Mucosa of rectum (tissue), 2 donors: ENCODE results near the gene EGLN2.
A peak's percentile ranks its signal among the peaks of the same experiment; 100 is the strongest.

Experiments used
- H3K27ac ChIP-seq, 2 donors: one replicate each; pipeline ENCODE4 v1.7.0; 2013; ENCODE audit warnings: inconsistent platforms in 2 of 2, low read depth in 2 of 2, low read length in 2 of 2
- H3K27me3 ChIP-seq, 2 donors: one replicate each; pipeline ENCODE4 v1.7.0; 2013; ENCODE audit warnings: low read length in 2 of 2; ENCODE audit not compliant: control insufficient read depth in 2 of 2, insufficient read depth in 2 of 2
- H3K36me3 ChIP-seq, 2 donors: one replicate each; pipeline ENCODE4 v1.7.0; 2013; ENCODE audit warnings: low read length in 2 of 2; ENCODE audit not compliant: control insufficient read depth in 2 of 2, insufficient read depth in 2 of 2
- H3K4me1 ChIP-seq, 2 donors: one replicate each; pipeline ENCODE4 v1.7.0; 2013; ENCODE audit warnings: low read length in 2 of 2, mild to moderate bottlenecking in 1 of 2; ENCODE audit not compliant: control insufficient read depth in 2 of 2, insufficient read depth in 2 of 2
- H3K4me3 ChIP-seq, 2 donors: one replicate each; pipeline ENCODE4 v1.7.0; 2013; ENCODE audit warnings: low read length in 2 of 2
- H3K9ac ChIP-seq, 2 donors: one replicate each; pipeline ENCODE4 v1.7.0; 2013; ENCODE audit warnings: low read length in 2 of 2, low read depth in 1 of 2, mild to moderate bottlenecking in 1 of 2
- H3K9me3 ChIP-seq, 2 donors: one replicate each; pipeline ENCODE4 v1.7.0; 2013; ENCODE audit warnings: low read length in 2 of 2; ENCODE audit not compliant: control insufficient read depth in 2 of 2
- donor health status: healthy.
- donor health status: Normal muscosa, but diverticular disease.

The EGLN2 gene

DNA sequence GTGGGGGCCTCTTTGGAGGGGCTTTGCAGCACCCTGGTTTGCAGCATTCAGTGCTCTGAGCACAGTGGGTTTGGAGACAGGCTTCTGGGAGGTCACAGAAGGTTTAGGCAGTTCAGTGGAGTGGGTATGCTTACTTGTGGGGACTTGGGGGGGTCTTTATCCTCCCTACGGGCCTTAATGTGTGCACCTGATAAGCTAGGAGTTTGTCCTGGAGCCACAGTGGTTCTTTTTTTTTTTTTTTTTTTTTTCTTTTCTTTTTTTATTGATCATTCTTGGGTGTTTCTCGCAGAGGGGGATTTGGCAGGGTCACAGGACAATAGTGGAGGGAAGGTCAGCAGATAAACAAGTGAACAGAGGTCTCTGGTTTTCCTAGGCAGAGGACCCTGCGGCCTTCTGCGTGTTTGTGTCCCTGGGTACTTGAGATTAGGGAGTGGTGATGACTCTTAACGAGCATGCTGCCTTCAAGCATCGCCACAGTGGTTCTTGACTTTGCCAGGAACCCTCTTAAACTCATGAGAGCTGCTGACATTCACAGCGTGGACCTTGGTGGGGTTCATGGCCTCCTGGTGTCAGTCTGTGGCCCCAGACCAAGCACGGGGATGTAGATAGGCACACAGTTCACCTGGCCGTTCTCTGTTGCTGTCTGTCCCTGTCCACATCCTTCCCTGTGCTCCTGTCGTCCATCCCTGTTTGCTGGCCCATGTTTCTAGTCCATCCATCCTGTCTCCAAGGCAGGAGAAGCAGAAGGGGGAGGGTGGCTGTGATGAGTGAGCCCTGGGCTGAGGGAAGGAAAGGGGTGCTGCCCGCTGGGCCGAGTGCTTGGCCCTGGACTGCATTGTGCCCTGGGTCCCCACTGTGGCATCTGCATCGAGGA, 2.7 kb downstream of the EGLN2 start:
- Histone ChIP-seq H3K36me3 (peaks cover 13 to 20% of the 10 kb centered on the region in 2 donors), H3K9ac (peak overlapping the region; percentile 38 to 66), H3K4me3 (peak overlapping the region; percentile 48 to 80), H3K9me3 (no peaks in the 10 kb centered on the region), H3K4me1 (peaks cover 76% of the 10 kb centered on the region in 2 donors), H3K27me3 (no peaks in the 10 kb centered on the region), H3K27ac (peak overlapping the region; percentile 85 to 86)

DNA sequence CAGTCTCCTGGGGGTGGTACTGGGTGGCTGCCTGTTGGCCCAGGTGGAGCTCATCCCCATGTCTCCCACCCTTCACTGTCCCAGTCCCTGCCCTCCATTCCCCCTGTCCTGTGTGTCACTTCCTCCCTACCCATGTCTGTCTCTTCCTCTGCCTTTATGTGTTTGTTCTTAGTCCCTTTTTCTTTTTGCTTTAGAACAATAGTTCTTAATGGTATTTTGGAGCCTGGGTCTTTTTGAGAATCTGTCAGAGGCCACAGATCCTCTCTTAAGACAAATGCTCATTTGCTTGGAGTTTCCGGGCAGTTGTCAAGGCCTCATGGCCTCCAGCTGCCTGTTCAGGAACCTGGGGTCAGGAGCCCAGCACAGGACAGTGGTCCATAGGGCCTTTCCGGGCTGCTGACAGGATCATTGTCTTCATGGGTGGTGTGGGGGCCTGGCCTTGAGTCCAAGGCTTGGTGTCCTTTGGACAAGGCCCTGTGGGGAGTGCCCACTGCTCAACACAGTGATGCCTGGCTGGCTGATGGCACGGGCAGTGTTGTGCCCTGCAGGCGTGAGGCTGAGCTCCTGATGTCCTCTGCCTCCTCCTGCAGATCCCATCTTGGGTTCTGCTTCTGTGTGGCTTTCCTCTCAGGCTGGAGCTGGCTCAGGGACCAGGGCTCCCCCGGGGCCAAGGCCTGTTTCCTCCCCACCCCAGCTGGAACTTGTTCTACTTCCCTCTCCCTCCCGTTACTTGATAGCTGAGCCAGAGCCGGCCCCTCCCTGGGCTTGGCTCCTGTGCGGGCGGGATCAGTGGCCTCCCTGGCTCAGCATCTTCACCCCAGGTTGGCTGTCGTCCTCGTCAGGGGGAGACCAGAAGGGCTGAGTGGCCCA, 3.5 kb downstream of the EGLN2 start:
- Histone ChIP-seq H3K4me1 (peaks cover 76 to 81% of the 10 kb centered on the region in 2 donors), H3K9ac (peak overlapping the region; percentile 41 to 66), H3K4me3 (peak overlapping the region; percentile 48 to 51), H3K9me3 (no peaks in the 10 kb centered on the region), H3K36me3 (peaks cover 18 to 25% of the 10 kb centered on the region in 2 donors), H3K27ac (peak overlapping the region; percentile 85 to 86), H3K27me3 (no peaks in the 10 kb centered on the region)

DNA sequence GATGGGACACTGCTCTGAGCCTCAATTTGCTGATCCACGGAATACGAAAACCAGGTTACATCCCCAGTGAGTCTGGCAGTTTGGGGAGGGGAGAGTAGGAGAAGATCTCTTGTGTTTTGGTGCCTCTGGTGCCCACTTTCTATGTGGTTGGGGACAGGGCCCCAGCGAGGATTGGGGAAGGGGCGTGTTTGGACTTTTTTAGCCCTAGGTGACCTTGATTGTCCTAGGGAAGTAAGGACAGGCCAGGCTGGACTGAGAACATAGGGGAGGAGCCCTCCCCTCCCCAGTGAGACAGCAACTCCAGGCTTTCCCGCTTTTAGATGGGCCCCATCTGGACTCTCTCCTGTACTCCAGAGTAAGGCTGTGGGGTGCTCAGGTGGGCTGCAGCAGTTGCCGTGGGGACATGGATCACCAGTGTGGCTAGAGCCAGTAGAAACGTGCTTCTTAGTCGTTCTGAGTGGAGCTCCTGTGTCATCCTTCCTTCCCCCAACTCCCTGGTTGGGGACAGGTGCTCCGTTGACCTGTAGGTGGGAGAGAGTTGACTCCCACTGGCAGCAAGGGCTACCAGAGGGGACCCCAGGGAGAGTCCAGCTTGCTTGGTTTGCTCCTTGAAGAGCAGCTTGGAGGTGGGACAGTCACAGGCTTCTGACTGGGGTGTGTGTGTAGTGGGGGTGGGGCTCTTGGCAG, 4.3 kb downstream of the EGLN2 start:
- no peaks in the 10 kb centered on the region for H3K9me3 ChIP-seq
- H3K4me3 ChIP-seq: peak overlapping the region in 1 of 2 donors; percentile 51
- peak overlapping the region; percentile 38 to 66 for H3K9ac ChIP-seq
- H3K27ac ChIP-seq: peak overlapping the region; percentile 85 to 86
- peaks cover 70 to 73% of the 10 kb centered on the region in 2 donors for H3K4me1 ChIP-seq
- H3K36me3 ChIP-seq: peaks cover 25 to 33% of the 10 kb centered on the region in 2 donors
- H3K27me3 ChIP-seq: no peaks in the 10 kb centered on the region

DNA sequence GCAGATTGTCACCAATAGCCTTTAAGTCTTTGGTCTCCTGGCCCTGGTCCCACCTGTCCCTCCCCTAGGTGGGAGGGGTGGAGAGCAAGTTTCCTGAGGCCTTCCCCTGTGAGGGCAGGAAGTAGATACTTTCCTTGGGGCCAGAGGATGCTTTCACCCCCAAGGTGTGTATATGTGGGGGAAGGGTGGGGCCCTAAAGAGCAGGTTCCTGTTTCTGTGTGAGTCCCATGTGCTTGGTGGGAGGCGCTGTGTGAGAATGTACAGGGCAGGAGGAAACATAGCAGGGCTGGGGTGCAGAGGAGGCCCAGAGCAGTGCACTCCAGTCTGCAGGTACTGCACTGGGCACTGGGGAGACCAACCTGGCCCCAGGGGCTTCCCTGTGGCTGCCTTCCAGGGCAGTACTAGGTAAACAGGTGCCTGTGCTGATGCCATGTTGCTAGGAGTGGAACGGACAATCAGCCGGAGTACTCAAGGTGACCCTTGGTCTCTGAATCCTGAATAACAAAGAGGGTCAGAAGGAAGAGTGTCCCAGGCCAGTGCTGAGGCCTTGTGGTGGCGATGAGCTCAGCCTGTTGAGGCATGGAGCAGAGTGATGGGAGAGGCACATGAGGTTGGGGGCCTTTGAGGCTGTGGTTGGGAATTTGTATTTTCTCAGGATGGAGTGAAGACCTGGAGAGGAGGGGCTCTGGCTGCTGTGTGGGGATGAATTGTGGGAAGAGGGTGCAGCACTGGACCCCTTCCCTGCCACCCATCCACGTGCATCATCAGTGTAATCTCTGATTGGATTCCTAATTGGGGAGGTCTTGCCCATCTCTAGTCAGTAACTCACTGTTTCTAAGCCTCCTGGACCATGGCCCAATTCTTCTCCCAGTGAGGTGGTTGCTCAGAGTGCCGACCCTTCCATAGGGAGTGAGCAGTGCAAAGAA, 5.1 kb downstream of the EGLN2 start:
- Histone ChIP-seq H3K4me1 (peaks cover 70 to 73% of the 10 kb centered on the region in 2 donors), H3K36me3 (peaks cover 31 to 39% of the 10 kb centered on the region in 2 donors), H3K4me3 (peak overlapping the region in 1 of 2 donors; percentile 52), H3K27me3 (no peaks in the 10 kb centered on the region), H3K27ac (peak overlapping the region; percentile 85 to 86), H3K9me3 (no peaks in the 10 kb centered on the region), H3K9ac (peak overlapping the region; percentile 36 to 63)

DNA sequence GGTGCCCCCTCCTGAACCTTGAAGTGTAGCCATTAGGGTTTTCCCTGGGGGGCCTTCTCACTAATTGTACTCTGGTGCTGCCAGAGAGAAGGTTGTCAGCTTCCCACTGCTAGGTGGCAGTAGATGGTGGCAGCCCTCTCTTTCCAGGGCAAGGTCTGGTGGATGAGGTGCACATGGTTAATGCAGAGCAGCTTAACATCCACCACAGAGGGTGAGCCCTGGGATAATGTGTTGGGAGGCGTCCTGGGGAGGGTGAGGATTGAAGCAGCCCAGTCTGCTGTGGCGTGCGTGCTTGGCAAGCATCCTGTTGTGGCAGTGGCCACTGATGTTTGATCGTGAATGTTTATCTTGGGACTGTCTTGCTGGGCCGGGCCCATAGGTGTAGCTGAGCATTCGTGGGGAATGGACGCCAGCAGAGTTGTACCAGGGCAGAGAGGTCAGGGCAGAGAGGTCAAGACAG, 5.8 kb downstream of the EGLN2 start:
- Histone ChIP-seq H3K27me3 (no peaks in the 10 kb centered on the region), H3K36me3 (peaks cover 31 to 41% of the 10 kb centered on the region in 2 donors), H3K9ac (peak overlapping the region; percentile 36 to 63), H3K9me3 (no peaks in the 10 kb centered on the region), H3K4me1 (peaks cover 70 to 73% of the 10 kb centered on the region in 2 donors), H3K4me3 (peak overlapping the region in 1 of 2 donors; percentile 52), H3K27ac (peak overlapping the region; percentile 85 to 86)

DNA sequence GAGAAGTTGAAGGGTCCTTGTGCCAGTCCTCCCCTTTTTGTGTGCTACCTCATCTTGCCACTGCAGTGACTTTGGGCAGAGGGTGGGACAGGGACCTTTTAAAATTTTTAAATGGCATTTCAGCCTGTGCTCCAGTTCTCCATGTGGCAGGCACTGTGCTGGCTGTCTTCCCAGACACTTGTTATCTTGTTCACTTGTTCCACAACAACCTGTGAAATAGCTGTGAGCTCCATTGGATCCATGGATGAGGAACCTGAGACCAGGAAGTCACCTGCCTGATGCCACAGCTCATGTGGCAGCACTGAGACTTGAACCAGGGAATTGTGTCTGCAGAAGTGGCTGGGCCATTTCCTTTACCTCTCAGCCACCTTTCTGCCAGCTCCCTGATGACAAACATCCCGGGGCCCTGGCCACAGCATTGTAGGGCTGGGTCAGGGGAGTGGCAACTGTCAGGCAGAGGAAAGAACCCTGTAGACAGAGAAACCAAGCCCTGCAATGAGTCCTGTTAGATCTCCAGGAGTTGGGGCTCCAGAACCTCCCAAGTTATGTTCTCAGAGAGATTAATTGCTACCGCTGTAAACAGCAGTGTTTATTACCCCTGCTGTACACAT, 6.4 kb downstream of the EGLN2 start:
- H3K9ac ChIP-seq: peak overlapping the region in 1 of 2 donors; percentile 6
- peak overlapping the region; percentile 56 to 85 for H3K27ac ChIP-seq
- H3K36me3 ChIP-seq: peaks cover 31 to 41% of the 10 kb centered on the region in 2 donors

DNA sequence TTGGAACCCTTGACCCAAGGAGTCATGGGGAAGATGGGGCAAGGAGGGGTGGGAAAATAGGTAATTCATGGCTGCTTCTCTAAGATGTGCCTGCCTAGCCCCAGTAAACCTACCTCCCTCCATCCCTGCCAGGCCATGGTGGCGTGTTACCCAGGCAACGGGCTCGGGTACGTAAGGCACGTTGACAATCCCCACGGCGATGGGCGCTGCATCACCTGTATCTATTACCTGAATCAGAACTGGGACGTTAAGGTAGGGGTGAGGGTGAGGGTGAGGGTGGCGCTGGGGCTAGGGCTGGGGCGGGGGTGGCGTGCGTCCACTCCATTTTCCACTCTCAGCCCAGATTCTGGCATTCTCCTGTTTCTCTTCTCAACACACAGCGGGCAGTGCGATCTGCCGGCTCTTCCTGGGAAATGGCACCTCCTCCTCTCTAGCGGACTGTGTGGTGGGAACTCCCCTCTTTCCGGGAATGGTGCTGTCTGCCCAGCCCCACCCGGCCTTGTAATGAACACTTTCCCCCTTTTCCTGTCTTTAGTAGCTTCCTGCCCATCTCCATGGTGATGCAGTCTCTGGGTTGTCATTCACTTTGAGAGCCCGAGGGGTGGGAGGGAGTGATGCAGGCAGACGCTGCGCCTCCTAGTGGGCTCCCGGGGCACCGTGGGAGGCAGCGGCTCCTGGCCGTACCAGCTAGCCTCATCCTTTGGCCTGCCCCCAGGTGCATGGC, 7.6 kb downstream of the EGLN2 start:
- peak overlapping the region; percentile 42 to 72 for H3K27ac ChIP-seq
- no peaks in the 10 kb centered on the region for H3K27me3 ChIP-seq
- H3K9me3 ChIP-seq: no peaks in the 10 kb centered on the region
- H3K4me3 ChIP-seq: no peak overlapping the region
- no peak overlapping the region for H3K9ac ChIP-seq
- peaks cover 23 to 32% of the 10 kb centered on the region in 2 donors for H3K36me3 ChIP-seq
- peaks cover 59 to 61% of the 10 kb centered on the region in 2 donors for H3K4me1 ChIP-seq

More for the DNA sequence above, 6.4 kb downstream of the EGLN2 start:
- Histone ChIP-seq H3K27me3 (no peaks in the 10 kb centered on the region), H3K9me3 (no peaks in the 10 kb centered on the region), H3K4me3 (no peak overlapping the region), H3K4me1 (peaks cover 64 to 68% of the 10 kb centered on the region in 2 donors)

DNA sequence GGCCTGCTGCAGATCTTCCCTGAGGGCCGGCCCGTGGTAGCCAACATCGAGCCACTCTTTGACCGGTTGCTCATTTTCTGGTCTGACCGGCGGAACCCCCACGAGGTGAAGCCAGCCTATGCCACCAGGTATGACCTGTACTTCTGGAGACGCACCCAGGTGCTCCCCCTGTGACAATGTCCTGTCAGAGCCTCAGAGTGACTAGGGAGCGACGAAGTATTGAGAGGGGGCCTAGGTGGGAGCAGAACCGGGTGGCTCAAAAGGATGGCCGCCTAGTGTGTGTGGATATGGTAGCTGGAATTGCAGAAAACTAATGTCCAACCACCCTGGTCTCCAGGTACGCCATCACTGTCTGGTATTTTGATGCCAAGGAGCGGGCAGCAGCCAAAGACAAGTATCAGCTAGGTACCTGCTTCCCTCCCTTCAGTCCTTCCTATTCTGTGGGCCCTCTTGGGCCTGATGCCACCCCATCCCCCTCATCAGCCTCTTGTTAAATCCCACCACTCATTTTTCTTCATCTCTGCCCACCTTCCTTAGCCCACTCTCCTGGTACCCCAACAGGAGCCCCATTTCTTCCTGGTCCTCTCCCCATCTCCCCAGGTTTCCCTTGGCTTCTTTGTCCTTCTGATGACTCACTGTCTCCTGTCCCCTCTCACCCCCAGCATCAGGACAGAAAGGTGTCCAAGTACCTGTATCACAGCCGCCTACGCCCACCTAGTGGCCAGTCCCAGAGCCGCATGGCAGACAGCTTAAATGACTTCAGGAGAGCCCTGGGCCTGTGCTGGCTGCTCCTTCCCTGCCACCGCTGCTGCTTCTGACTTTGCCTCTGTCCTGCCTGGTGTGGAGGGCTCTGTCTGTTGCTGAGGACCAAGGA, 8.4 kb downstream of the EGLN2 start:
- H3K36me3 ChIP-seq: peaks cover 18 to 28% of the 10 kb centered on the region in 2 donors
- H3K9ac ChIP-seq: no peak overlapping the region
- H3K9me3 ChIP-seq: no peaks in the 10 kb centered on the region
- peaks cover 54 to 56% of the 10 kb centered on the region in 2 donors for H3K4me1 ChIP-seq
- H3K4me3 ChIP-seq: no peak overlapping the region
- H3K27ac ChIP-seq: peak overlapping the region in 1 of 2 donors; percentile 58
- no peaks in the 10 kb centered on the region for H3K27me3 ChIP-seq
